ENCODE data around the gene MCCD1.

Gene MCCD1

DNA sequence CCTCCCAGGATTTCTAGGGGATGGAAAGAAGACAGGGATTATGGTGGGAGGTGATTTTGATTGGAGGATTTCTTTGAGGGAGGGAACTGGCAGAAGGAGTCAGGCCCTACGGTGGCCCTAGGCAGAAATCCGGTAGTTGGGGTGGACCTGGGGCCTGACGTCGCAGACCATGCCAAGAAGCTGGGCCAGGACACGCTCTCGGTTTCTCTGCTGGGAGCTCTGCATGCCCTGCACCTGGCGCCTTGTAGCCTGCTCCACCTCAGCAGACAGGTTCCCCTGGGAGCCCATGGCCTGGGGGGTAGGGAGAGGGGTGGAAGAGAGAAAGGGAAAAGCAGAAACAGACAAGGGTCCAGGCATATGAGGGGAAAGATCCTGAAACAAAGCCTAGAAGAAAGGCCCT is 16.5 kb downstream of the MCCD1 start:
- Histone ChIP-seq H3K9ac (ENCODE audit: low read length) (no peak overlapping the region), H3K9me2 (replicated peaks; ENCODE audit: insufficient read depth, low read length) (no peaks in the 10 kb centered on the region), H3K79me2 (ENCODE audit: insufficient read depth, low read length) (peaks cover 27% of the 10 kb centered on the region), H3K4me2 (ENCODE audit: low read depth, low read length, poor library complexity, severe bottlenecking) (no peak overlapping the region), H3K27me3 (ENCODE audit: low read length) (no peaks in the 10 kb centered on the region), H3K9me3 (ENCODE audit: insufficient read depth, low read length) (no peaks in the 10 kb centered on the region), H3K27ac (ENCODE audit: low read depth, low read length) (no peak overlapping the region), H3K36me3 (ENCODE audit: low read length) (peaks cover 11% of the 10 kb centered on the region), H4K20me1 (ENCODE audit: low read depth, low read length) (peaks cover 7% of the 10 kb centered on the region), H2AFZ (ENCODE audit: low read depth, low read length, severe bottlenecking) (no peak overlapping the region), H3K4me3 (ENCODE audit: insufficient read depth, low read length, poor library complexity, severe bottlenecking) (no peak overlapping the region), H3F3A (ENCODE audit: insufficient read depth) (peaks cover 49% of the 10 kb centered on the region)
- TF ChIP-seq EZH2phosphoT487 (conservative IDR thresholded peaks at IDR 0.05; ENCODE audit: low read length) (no peak), CTCF (IDR thresholded peaks at IDR 0.05; ENCODE audit: insufficient read depth, low read length, poor library complexity, severe bottlenecking) (no peak)

- peak within 1 kb of the TSS; percentile 43 for H2AFZ ChIP-seq (ENCODE audit: low read depth, low read length, severe bottlenecking)
- no peaks in the 10 kb centered on the region for H3K9me3 ChIP-seq (ENCODE audit: insufficient read depth, low read length)
- H3K9ac ChIP-seq (ENCODE audit: low read length), result peak within 1 kb of the TSS; percentile 61
- H3K27ac ChIP-seq (ENCODE audit: low read depth, low read length), result peak within 1 kb of the TSS; percentile 71
- H3K36me3 ChIP-seq (ENCODE audit: low read length), result 0 out of 2 replicates have a peak, but pooled peaks cover 4% of the 10 kb centered on the region
- no peaks in the 10 kb centered on the region for H3K9me2 ChIP-seq (replicated peaks; ENCODE audit: insufficient read depth, low read length)
- peak within 1 kb of the TSS; percentile 60 for H3K4me3 ChIP-seq (ENCODE audit: insufficient read depth, low read length, poor library complexity, severe bottlenecking)
- H3K79me2 ChIP-seq (ENCODE audit: insufficient read depth, low read length), result peaks cover 15% of the 10 kb centered on the region
- TF ChIP-seq CTCF (IDR thresholded peaks at IDR 0.05; ENCODE audit: insufficient read depth, low read length, poor library complexity, severe bottlenecking) (peak; percentile 100), EZH2phosphoT487 (conservative IDR thresholded peaks at IDR 0.05; ENCODE audit: low read length) (no peak)
- H3K4me2 ChIP-seq (ENCODE audit: low read depth, low read length, poor library complexity, severe bottlenecking), result peak within 1 kb of the TSS; percentile 87
- H3F3A ChIP-seq (ENCODE audit: insufficient read depth), result peaks cover 52% of the 10 kb centered on the region
- no peaks in the 10 kb centered on the region for H3K27me3 ChIP-seq (ENCODE audit: low read length)
- H4K20me1 ChIP-seq (ENCODE audit: low read depth, low read length), result no peaks in the 10 kb centered on the region
These were observed 17.7 kb downstream of the MCCD1 start, which contains the start of gene ATP6V1G2 for GRCh38 chr6:31546339-31546957. Gene ATP6V1G2, minus strand, starts transcription at chr6:31546608. Its CDS starts 49 bp downstream, at chr6:31546559.

DNA sequence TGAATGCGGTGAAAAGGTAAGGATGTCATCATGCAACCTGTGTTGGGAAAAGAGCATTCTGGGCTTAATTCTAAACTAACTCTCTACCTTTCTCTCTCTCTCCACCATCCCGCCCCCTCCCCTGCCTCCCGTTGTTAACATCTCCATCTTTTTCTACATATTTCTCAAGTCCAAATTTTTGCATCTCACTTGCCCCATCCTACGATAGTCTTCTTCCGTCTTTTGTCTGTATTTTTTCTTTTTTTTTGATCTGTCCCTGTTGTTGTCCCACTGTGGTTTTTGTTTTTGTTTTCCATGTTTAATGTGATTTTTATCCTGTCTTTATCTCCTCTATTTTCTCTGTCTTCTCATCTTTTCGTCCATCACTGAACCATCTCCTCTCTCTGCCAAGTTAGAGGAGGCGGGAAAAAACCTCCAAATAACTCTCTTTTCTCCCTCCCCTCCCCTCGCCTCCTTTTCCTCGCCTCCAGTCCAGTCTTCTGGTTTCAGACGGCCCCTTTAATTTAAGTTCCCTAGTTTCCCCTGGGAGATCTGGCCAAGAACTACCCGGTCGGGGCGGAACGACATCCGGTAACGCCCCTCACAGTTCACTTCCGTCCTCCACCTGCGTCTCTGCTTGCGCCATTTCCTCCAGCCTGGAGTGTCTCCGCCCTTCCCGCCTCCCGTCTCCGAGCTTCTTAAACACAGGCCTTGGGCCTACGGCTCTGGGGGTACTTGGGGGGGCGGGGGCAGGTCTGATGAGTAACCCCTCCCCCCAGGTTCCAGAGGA is 18.4 kb downstream of the MCCD1 start, which contains the start of gene NFKBIL1:
TSS of gene NFKBIL1 (plus strand) at position 651 of the 769 bp plus-strand sequence. CDS start at position 738, 87 bp downstream.
- Histone ChIP-seq H3K9me3 (ENCODE audit: insufficient read depth, low read length) (no peaks in the 10 kb centered on the region), H2AFZ (ENCODE audit: low read depth, low read length, severe bottlenecking) (peak within 1 kb of the TSS; percentile 43), H4K20me1 (ENCODE audit: low read depth, low read length) (no peaks in the 10 kb centered on the region), H3K27ac (ENCODE audit: low read depth, low read length) (peak within 1 kb of the TSS; percentile 71), H3K9ac (ENCODE audit: low read length) (peak within 1 kb of the TSS; percentile 61), H3K79me2 (ENCODE audit: insufficient read depth, low read length) (peaks cover 11% of the 10 kb centered on the region), H3K36me3 (ENCODE audit: low read length) (0 out of 2 replicates have a peak, but pooled peaks cover 4% of the 10 kb centered on the region), H3K4me2 (ENCODE audit: low read depth, low read length, poor library complexity, severe bottlenecking) (peak within 1 kb of the TSS; percentile 87), H3F3A (ENCODE audit: insufficient read depth) (peaks cover 49% of the 10 kb centered on the region), H3K27me3 (ENCODE audit: low read length) (no peaks in the 10 kb centered on the region), H3K9me2 (replicated peaks; ENCODE audit: insufficient read depth, low read length) (no peaks in the 10 kb centered on the region), H3K4me3 (ENCODE audit: insufficient read depth, low read length, poor library complexity, severe bottlenecking) (peak within 1 kb of the TSS; percentile 60)
- TF ChIP-seq EZH2phosphoT487 (conservative IDR thresholded peaks at IDR 0.05; ENCODE audit: low read length) (no peak), CTCF (IDR thresholded peaks at IDR 0.05; ENCODE audit: insufficient read depth, low read length, poor library complexity, severe bottlenecking) (no peak)

All from SU-DHL-6 (cell line).